Adipocyte (in vitro differentiated cells): ENCODE results near the gene ACOT13.
A peak's percentile ranks its signal among the peaks of the same experiment; 100 is the strongest.
"Not testable (repeated sequence)": the region's sequence is repeated elsewhere in the genome, so short reads cannot be mapped to it uniquely, and the experiment has no call there.

Experiments
- DNase-seq: peaks from one replicate; pipeline ENCODE4 v3.0.0-alpha.2; 2015; ENCODE audit warnings: low read depth
- H3K27me3 ChIP-seq: replicated peaks from 2 replicates; pipeline ENCODE4 v1.7.0; 2013; ENCODE audit warnings: mild to moderate bottlenecking, low read length, moderate library complexity; ENCODE audit not compliant: control insufficient read depth, insufficient read depth
- H3K36me3 ChIP-seq: 2 replicates; pipeline ENCODE4 v1.7.0; 2013; ENCODE audit warnings: low read length, mild to moderate bottlenecking, moderate library complexity; ENCODE audit not compliant: control insufficient read depth, insufficient read depth, severe bottlenecking
- H3K4me1 ChIP-seq: 2 replicates; pipeline ENCODE4 v1.7.0; 2013; ENCODE audit warnings: mild to moderate bottlenecking, low read length, moderate library complexity; ENCODE audit not compliant: control insufficient read depth, insufficient read depth
- H3K4me3 ChIP-seq: 2 replicates; pipeline ENCODE4 v1.7.0; 2013; ENCODE audit warnings: mild to moderate bottlenecking, low read length, moderate library complexity
- H3K9ac ChIP-seq: 2 replicates; pipeline ENCODE4 v1.7.0; 2013; ENCODE audit warnings: mild to moderate bottlenecking, low read length, moderate library complexity
- H3K9me3 ChIP-seq: 2 replicates; pipeline ENCODE4 v1.7.0; 2013; ENCODE audit warnings: mild to moderate bottlenecking, low read length, moderate library complexity; ENCODE audit not compliant: control insufficient read depth

The ACOT13 gene

DNA sequence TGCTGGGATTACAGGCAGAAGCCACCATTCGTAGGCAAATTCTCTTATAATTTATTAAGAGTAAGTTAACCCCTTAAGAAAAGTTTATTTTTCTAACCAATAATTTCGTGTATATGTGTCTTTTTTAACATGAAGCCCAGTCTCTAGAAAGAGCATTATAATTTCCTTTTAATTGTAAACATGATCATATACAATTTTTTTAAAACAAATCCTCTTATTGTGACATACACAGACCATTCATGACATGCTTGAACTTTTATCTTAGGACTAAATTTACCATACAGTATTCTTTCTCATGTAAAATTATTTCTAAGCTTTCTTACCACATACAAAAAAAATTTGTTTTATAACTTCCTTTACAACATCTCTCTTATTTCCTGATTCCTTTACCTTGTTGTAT is 6.7 kb downstream of the ACOT13 start:
- no peaks in the 10 kb centered on the region for H3K4me1 ChIP-seq
- H3K4me3 ChIP-seq: no peak overlapping the region
- no peak overlapping the region for H3K9ac ChIP-seq
- H3K9me3 ChIP-seq: peaks cover 16% of the 10 kb centered on the region
- peaks cover 5% of the 10 kb centered on the region for H3K36me3 ChIP-seq
- no peaks in the 10 kb centered on the region for H3K27me3 ChIP-seq
- no peak for DNase-seq

DNA sequence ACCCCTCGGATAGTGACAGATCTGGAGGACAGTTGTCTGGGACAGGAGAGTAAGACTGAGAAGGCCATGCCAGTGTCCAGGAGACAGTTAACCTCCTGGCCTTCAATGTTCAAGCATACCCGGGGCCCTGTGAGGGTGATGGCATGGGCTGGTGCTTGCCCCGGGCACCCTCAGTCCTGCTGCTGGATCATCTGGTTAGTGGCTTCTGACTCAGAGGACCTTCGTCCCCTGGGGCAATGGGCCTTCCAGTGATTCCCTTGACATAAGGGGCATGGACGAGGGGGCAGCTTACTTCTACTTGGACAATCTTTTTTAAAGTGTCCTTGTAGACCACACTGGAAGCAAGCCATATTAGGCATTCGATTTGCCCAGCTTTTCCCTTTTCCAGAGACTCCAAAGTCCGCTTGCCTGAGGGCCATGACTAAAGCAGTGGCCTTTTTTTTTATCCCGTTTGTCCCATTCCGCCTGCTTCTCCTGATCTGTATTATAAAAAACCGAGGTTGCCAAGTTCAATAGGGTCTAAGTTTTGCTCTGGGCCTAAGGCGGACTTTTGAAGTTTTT is 12.0 kb downstream of the ACOT13 start:
- DNase-seq, H3K36me3 ChIP-seq, H3K4me1 ChIP-seq, H3K9ac ChIP-seq, H3K4me3 ChIP-seq, H3K9me3 ChIP-seq, H3K27me3 ChIP-seq: not testable (repeated sequence)

DNA sequence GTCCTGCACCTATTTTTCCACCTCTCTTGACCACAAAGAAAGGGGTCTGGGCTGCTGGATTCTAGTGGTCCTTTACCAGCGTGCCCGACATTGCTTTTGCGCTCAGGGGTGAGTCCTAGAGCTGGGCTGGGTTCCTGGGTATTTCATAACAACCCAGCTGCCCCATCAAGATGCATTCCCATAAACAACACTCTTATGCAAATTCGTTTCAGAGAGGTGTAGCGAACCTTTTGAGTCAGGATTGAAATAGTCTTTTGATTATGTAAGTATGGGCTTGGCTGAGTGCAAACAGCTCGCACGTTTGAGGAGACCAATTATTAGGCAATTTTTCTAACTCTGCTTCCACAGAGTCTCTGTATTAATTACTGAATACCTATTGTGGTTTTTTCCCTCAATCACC is 13.7 kb downstream of the ACOT13 start:
- Histone ChIP-seq H3K4me3 (no peak overlapping the region), H3K9me3 (no peaks in the 10 kb centered on the region), H3K9ac (no peak overlapping the region), H3K4me1 (no peaks in the 10 kb centered on the region), H3K36me3 (no peaks in the 10 kb centered on the region), H3K27me3 (no peaks in the 10 kb centered on the region)
- no peak for DNase-seq

DNA sequence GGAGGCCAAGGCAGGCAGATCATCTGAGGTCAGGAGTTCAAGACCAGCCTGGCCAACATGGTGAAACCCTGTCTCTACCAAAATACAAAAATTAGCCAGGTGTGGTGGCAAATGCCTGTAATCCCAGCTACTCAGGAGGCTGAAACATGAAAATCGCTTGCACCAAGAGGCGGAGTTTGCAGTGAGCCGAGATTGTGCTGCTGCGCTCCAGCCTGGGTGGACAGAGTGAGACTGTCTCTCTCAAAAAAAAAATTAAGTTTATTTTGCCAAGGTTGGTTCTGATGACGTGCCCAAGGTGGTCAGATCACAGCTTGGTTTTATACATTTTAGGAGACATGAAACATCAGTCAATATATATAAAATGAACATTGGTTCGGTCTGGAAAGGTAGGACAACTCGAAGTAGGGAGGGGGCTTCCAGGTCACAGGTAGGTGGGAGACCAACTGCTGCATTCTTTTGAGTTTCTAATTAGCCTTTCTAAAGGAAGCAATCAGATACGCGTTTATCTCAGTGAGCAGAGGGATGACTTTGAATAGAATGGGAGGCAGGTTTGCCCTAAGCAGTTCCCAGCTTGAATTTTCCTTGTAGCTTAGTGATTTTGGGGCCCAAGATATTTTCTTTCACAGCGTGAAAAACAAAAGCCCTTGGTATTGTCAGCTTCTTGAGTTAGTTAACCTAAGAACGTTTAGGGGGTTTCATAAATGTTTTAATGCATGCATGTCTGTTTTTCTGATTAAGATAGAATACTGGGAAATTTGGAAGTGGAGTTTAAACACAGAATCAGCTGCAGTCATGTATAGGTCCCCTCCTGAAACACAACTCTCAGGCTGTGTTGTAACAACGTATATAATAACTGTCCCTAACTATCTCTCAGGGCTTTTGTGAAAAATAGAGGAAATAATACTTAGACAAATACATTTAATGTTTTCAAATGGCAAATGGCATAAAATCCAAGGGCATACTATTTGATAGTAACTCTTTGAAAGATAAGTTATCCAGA is 16.7 kb downstream of the ACOT13 start:
- no peaks in the 10 kb centered on the region for H3K9me3 ChIP-seq
- H3K27me3 ChIP-seq: no peaks in the 10 kb centered on the region
- no peaks in the 10 kb centered on the region for H3K36me3 ChIP-seq
- DNase-seq: no peak
- no peak overlapping the region for H3K9ac ChIP-seq
- H3K4me3 ChIP-seq: no peak overlapping the region
- peaks cover 3% of the 10 kb centered on the region for H3K4me1 ChIP-seq

DNA sequence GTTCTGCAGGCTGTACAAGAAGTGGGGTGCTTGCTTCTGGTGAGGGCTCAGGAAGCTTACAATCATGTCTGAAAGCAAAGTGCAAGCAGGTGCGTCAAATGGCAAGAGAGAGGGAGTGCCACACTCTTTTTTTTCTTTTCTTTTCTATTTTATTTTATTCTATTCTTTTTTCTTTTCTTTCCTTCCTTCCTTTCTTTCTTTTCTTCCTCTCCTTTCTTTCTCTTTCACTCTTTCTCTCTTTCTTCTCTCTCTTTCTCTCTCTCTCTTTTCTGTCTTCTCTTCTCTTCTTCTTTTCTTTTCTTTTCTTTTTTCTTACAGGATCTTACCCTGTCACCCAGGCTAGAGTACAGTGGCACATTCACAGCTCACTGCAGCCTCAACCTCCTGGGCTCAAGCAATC is 19.5 kb downstream of the ACOT13 start:
- Histone ChIP-seq H3K27me3 (no peaks in the 10 kb centered on the region), H3K4me3 (no peak overlapping the region), H3K9me3 (no peaks in the 10 kb centered on the region), H3K36me3 (no peaks in the 10 kb centered on the region), H3K9ac (no peak overlapping the region), H3K4me1 (peaks cover 17% of the 10 kb centered on the region)
- no peak for DNase-seq

DNA sequence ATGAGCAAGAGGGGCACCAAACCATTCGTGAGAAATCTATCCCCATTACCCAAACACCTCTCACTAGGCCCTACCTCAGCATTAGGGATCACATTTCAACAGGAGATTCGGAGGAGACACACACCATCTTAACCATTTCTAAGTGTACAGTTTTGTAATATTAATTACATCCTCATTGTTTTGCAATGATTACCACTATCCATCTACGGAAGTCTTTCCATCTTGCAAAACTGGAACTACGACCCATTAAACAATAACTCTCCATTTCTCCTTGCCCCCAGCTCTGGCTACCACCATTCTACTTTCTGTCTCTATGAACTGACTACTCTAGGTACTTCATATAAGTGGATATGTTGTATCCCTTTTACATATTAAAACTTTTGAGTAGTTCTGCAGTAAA is 20.1 kb downstream of the ACOT13 start:
- no peak overlapping the region for H3K4me3 ChIP-seq
- no peaks in the 10 kb centered on the region for H3K36me3 ChIP-seq
- H3K4me1 ChIP-seq: peaks cover 22% of the 10 kb centered on the region
- H3K9me3 ChIP-seq: no peaks in the 10 kb centered on the region
- no peaks in the 10 kb centered on the region for H3K27me3 ChIP-seq
- no peak for DNase-seq
- no peak overlapping the region for H3K9ac ChIP-seq

DNA sequence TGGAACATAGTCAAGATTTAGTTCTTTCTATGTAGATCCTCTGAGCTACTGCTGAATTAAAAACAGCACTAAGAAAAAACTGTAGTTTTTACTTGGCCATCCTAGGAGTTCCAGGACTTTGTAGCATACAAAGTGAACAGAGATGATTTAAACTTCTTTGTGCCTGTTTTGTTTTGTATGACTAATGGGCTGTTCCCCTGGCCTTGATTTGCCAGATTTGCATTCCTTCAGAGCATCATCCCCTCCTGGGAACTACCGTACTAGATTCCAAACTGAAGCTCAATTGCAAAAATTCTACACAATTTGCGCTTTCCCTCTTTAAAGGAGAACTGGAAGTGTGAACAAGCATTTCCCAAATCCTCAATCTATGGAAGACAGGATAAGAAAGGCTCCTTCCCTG is 23.1 kb downstream of the ACOT13 start:
- peak; percentile 28 for DNase-seq
- Histone ChIP-seq H3K9ac (no peak overlapping the region), H3K4me1 (peaks cover 50% of the 10 kb centered on the region), H3K4me3 (no peak overlapping the region), H3K27me3 (no peaks in the 10 kb centered on the region), H3K36me3 (no peaks in the 10 kb centered on the region), H3K9me3 (no peaks in the 10 kb centered on the region)

DNA sequence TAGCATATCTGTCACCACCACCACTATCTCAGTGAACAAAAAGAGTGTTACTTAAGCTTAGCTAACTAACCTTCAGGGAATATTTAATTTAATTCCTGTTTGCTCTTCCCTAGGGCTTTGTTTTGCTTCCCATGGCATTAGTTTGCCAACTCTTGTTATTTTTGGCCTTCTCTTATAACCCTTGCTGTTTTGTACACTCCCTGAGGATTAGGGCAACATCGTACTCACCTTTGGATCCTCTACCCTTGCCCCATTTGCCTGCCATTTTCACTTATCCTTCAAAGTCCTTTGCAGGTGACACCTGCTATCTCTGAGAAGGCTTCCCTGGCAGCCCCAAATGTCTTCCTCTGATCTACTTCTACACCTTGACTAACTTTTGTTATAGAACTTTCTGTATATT is 23.7 kb downstream of the ACOT13 start:
- Histone ChIP-seq H3K27me3 (no peaks in the 10 kb centered on the region), H3K36me3 (no peaks in the 10 kb centered on the region), H3K9me3 (no peaks in the 10 kb centered on the region), H3K4me3 (no peak overlapping the region), H3K9ac (no peak overlapping the region), H3K4me1 (peaks cover 54% of the 10 kb centered on the region)
- DNase-seq: no peak

DNA sequence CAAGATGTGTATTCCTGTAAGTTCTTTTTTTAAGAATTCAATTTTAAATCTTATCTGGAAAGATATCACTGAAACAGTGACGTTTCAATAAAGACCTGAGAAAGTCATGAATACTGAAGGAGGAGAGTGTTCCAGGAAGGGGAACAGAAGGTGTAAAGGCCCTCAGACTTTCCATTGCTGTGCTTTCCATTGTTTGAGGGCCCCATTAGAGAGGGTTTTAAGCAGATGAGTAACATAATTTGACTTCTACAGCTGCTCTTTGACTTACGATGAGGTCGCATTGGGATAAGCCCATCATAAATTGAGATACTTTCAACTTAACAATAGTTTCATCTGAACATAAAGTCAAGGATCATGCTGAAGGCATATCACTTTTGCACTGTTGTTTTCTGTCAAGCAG is 24.7 kb downstream of the ACOT13 start:
- H3K4me1 ChIP-seq: peaks cover 54% of the 10 kb centered on the region
- no peak for DNase-seq
- H3K27me3 ChIP-seq: no peaks in the 10 kb centered on the region
- H3K4me3 ChIP-seq: peak overlapping the region; percentile 8
- no peak overlapping the region for H3K9ac ChIP-seq
- no peaks in the 10 kb centered on the region for H3K9me3 ChIP-seq
- no peaks in the 10 kb centered on the region for H3K36me3 ChIP-seq

DNA sequence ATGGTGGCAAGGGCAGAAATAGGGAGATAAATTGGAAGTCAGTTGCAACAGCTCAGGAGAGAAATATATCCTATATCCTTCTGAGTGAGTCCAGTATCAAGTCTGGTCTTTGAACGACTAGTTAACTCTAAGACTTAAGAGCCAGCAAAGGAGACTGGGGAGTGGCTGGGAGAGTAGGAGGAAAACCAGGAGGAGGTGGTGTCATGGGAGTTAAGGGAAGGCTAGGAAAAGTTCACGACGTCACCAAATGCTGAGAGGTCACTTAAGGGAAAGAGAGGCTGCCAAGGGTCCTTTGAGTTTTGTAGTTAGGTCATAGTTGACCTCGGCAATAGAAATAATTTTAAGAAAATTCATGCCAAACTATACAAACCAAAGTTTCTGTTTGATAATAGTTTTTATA is 25.1 kb downstream of the ACOT13 start:
- Histone ChIP-seq H3K4me3 (peak overlapping the region; percentile 8), H3K9ac (no peak overlapping the region), H3K36me3 (no peaks in the 10 kb centered on the region), H3K27me3 (no peaks in the 10 kb centered on the region), H3K4me1 (peaks cover 54% of the 10 kb centered on the region), H3K9me3 (no peaks in the 10 kb centered on the region)
- no peak for DNase-seq

DNA sequence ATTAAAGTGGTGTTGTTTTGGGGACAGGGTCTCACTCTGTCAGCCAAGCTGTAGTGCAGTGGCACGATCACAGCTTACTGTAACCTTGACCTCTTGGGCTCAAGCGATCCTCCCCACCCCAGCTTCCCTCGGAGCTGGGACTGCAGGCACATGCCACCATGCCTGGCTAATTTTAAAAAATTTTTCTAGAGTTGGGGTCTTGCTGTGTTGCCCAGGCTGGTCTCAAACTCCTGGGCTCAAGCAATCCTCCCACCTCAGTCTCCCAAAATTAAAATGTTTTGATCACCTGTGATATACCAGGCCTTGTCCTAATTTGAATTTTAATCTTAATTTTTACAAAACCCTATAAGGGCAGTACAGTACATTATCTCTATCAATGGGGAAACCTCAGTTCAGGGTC is 25.5 kb downstream of the ACOT13 start:
- Histone ChIP-seq H3K9ac (no peak overlapping the region), H3K4me1 (peaks cover 52% of the 10 kb centered on the region), H3K27me3 (no peaks in the 10 kb centered on the region), H3K36me3 (no peaks in the 10 kb centered on the region), H3K4me3 (no peak overlapping the region), H3K9me3 (no peaks in the 10 kb centered on the region)
- DNase-seq: no peak
